H1 (cell line): ENCODE results near the gene CEBPA. TPM values are rescaled to one million over a fixed set of nuclear protein-coding genes. Genes with fewer than 3 reads are reported as not detected.

Experiments
- CTCF ChIA-PET: fragments of 300-600 bp; sonication (Branson Sonifier 250); formaldehyde crosslinking; loops from one replicate; lab custom pipeline; 2021; ENCODE audit not compliant: partially characterized antibody; lab: Charles Lee
- POLR2A ChIA-PET: fragments of 300-600 bp; sonication (Branson Sonifier 250); formaldehyde crosslinking; loops from one replicate; lab custom pipeline; 2021; ENCODE audit warnings: inconsistent platforms; ENCODE audit not compliant: partially characterized antibody; lab: Charles Lee
- DNase-seq, 2 experiments: peaks; one replicate each; pipeline versions ENCODE4 v3.0.0 to v3.0.0-alpha.2; 2010 to 2022; ENCODE audit warnings: low spot score in 2 of 2, low read depth in 1 of 2, mixed read lengths in 1 of 2
- FAIRE-seq: peaks from 2 replicates; lab custom pipeline; 2011; peaks lifted over from hg19 to GRCh38; lab: Jason Lieb, UNC
- H2AFZ ChIP-seq: 2 replicates; pipeline ENCODE4 v1.8.1; 2012; ENCODE audit warnings: low read length, inconsistent platforms
- H2AK5ac ChIP-seq: 2 replicates; pipeline ENCODE4 v1.6.1; 2013; ENCODE audit warnings: low read depth, low read length
- H2BK120ac ChIP-seq: replicated peaks from 2 replicates; pipeline ENCODE3; 2013; ENCODE audit warnings: low read depth, low read length, inconsistent platforms
- H2BK12ac ChIP-seq: 2 replicates; pipeline ENCODE4 v1.6.1; 2013; ENCODE audit warnings: low read depth, low read length
- H2BK15ac ChIP-seq: 2 replicates; pipeline ENCODE4 v1.6.1; 2013; ENCODE audit warnings: low read length
- H2BK20ac ChIP-seq: 2 replicates; pipeline ENCODE4 v1.6.1; 2013; ENCODE audit warnings: low read length
- H2BK5ac ChIP-seq: 2 replicates; pipeline ENCODE4 v1.6.1; 2013; ENCODE audit warnings: low read depth, low read length
- H3K14ac ChIP-seq: 2 replicates; pipeline ENCODE4 v1.6.1; 2013; ENCODE audit warnings: inconsistent platforms; ENCODE audit not compliant: insufficient read length
- H3K18ac ChIP-seq: 2 replicates; pipeline ENCODE4 v1.6.1; 2013; ENCODE audit warnings: low read length; ENCODE audit errors: extremely low read depth
- H3K23ac ChIP-seq: 2 replicates; pipeline ENCODE4 v1.6.1; 2013; ENCODE audit warnings: inconsistent platforms; ENCODE audit not compliant: insufficient read length
- H3K23me2 ChIP-seq: 2 replicates; pipeline ENCODE4 v1.6.1; 2013; ENCODE audit warnings: low read depth, low read length
- H3K27ac ChIP-seq: 2 replicates; pipeline ENCODE4 v1.6.1; 2011; ENCODE audit warnings: low read depth, low read length, inconsistent platforms
- H3K27me3 ChIP-seq, 4 experiments: replicated peaks in 1 of 4; 1 replicate in 1 of 4; 2 replicates in 3 of 4; pipeline versions ENCODE4 v1.6.1 to v1.8.1; 2011 to 2013; ENCODE audit warnings: low read length in 3 of 4, mild to moderate bottlenecking in 3 of 4, inconsistent platforms in 2 of 4, mixed read lengths in 2 of 4, moderate library complexity in 1 of 4; ENCODE audit not compliant: control insufficient read depth in 3 of 4, insufficient read depth in 3 of 4; ENCODE audit errors: extremely low read depth in 1 of 4
- H3K36me3 ChIP-seq, 4 experiments: 2 replicates each; pipeline versions ENCODE4 v1.6.1 to v1.8.1; 2011 to 2013; ENCODE audit warnings: mild to moderate bottlenecking in 4 of 4, low read length in 3 of 4, moderate library complexity in 2 of 4, control low read depth in 1 of 4, inconsistent platforms in 1 of 4; ENCODE audit not compliant: insufficient read depth in 4 of 4, control insufficient read depth in 2 of 4
- H3K4ac ChIP-seq: replicated peaks from 2 replicates; pipeline ENCODE3; 2013; ENCODE audit warnings: low read length, low read depth, mixed read lengths, inconsistent platforms; ENCODE audit not compliant: insufficient read length
- H3K4me1 ChIP-seq, 4 experiments: replicated peaks in 1 of 4; 1 replicate in 1 of 4; 2 replicates in 3 of 4; pipeline versions ENCODE4 v1.6.1 to v1.8.1; 2011 to 2013; ENCODE audit warnings: low read length in 3 of 4, inconsistent platforms in 2 of 4, mixed read lengths in 1 of 4; ENCODE audit not compliant: insufficient read depth in 4 of 4, control insufficient read depth in 3 of 4
- H3K4me2 ChIP-seq, 2 experiments: 2 replicates each; pipeline versions ENCODE4 v1.6.1 to v1.8.1; 2011 to 2013; ENCODE audit warnings: low read depth in 2 of 2, low read length in 2 of 2, control low read depth in 1 of 2, inconsistent platforms in 1 of 2, mild to moderate bottlenecking in 1 of 2; ENCODE audit not compliant: insufficient read depth in 1 of 2
- H3K4me3 ChIP-seq, 4 experiments: fragments of 200-600, 300-600 bp in 1 of 4; sonication (generic), shearing (Covaris generic), sonication (Bioruptor Twin) in 1 of 4; 2 replicates each; pipeline versions ENCODE4 v1.5.1 to v1.8.1; 2011 to 2016; ENCODE audit warnings: low read length in 4 of 4, low read depth in 3 of 4, control low read depth in 2 of 4, inconsistent platforms in 2 of 4, mild to moderate bottlenecking in 2 of 4, mixed read lengths in 1 of 4, moderate library complexity in 1 of 4; ENCODE audit not compliant: insufficient read depth in 2 of 4; ENCODE audit errors: extremely low read depth in 1 of 4
- H3K56ac ChIP-seq: replicated peaks from 2 replicates; pipeline ENCODE3; 2013; ENCODE audit warnings: low read depth, mild to moderate bottlenecking, mixed read lengths, low read length, inconsistent platforms; ENCODE audit not compliant: insufficient read length
- H3K79me1 ChIP-seq: 2 replicates; pipeline ENCODE4 v1.6.1; 2013; ENCODE audit warnings: low read depth, low read length, control low read depth
- H3K79me2 ChIP-seq, 2 experiments: 2 replicates each; pipeline versions ENCODE4 v1.6.1 to v1.8.1; 2012 to 2013; ENCODE audit warnings: low read length in 2 of 2, mild to moderate bottlenecking in 2 of 2, inconsistent platforms in 1 of 2; ENCODE audit not compliant: insufficient read depth in 2 of 2, control insufficient read depth in 1 of 2
- H3K9ac ChIP-seq, 4 experiments: replicated peaks in 1 of 4; 1 replicate in 1 of 4; 2 replicates in 3 of 4; pipeline versions ENCODE4 v1.6.1 to v1.8.1; 2011 to 2013; ENCODE audit warnings: low read depth in 3 of 4, low read length in 3 of 4, control low read depth in 2 of 4, mild to moderate bottlenecking in 2 of 4, moderate library complexity in 2 of 4, inconsistent platforms in 1 of 4; ENCODE audit errors: extremely low read depth in 1 of 4
- H3K9me3 ChIP-seq, 2 experiments: 2 replicates each; pipeline versions ENCODE4 v1.6.1 to v1.8.1; 2012 to 2013; ENCODE audit warnings: mild to moderate bottlenecking in 2 of 2, moderate library complexity in 2 of 2, control low read depth in 1 of 2, inconsistent platforms in 1 of 2, low read depth in 1 of 2, low read length in 1 of 2, mixed read lengths in 1 of 2; ENCODE audit not compliant: insufficient read depth in 2 of 2
- H4K20me1 ChIP-seq, 2 experiments: replicated peaks in 1 of 2; 2 replicates each; pipeline versions ENCODE3 to v1.8.1; 2011 to 2013; ENCODE audit warnings: inconsistent platforms in 2 of 2, low read length in 2 of 2, mild to moderate bottlenecking in 1 of 2; ENCODE audit not compliant: insufficient read depth in 2 of 2, control insufficient read depth in 1 of 2
- H4K5ac ChIP-seq: 2 replicates; pipeline ENCODE4 v1.6.1; 2013; ENCODE audit warnings: low read length, low read depth, mixed read lengths, inconsistent platforms; ENCODE audit not compliant: insufficient read length
- H4K8ac ChIP-seq: 2 replicates; pipeline ENCODE4 v1.8.0; 2013; ENCODE audit warnings: mild to moderate bottlenecking, moderate library complexity, low read length, inconsistent platforms; ENCODE audit not compliant: insufficient read depth; ENCODE audit errors: extremely low read depth
- H4K91ac ChIP-seq: replicated peaks from 2 replicates; pipeline ENCODE3; 2013; ENCODE audit warnings: low read length, mixed read lengths, inconsistent platforms; ENCODE audit not compliant: insufficient read length
- CHD2 ChIP-seq: IDR thresholded peaks from 2 replicates; pipeline ENCODE4 v1.6.1; 2012; ENCODE audit warnings: low read length, improper control_type of control experiment
- EZH2 ChIP-seq: fragments of 200-600 bp; sonication (generic); IDR thresholded peaks from 2 replicates; pipeline ENCODE4 v1.7.1; 2012; ENCODE audit warnings: low read depth, mild to moderate bottlenecking, moderate library complexity, low read length, inconsistent platforms; ENCODE audit not compliant: severe bottlenecking
- HDAC2 ChIP-seq, 2 experiments: fragments of 300-600 bp in 1 of 2; sonication (generic) in 1 of 2; IDR thresholded peaks; 2 replicates each; pipeline ENCODE4 v1.6.1; 2011 to 2012; ENCODE audit warnings: low read depth in 2 of 2, low read length in 2 of 2, mild to moderate bottlenecking in 2 of 2, moderate library complexity in 2 of 2, borderline replicate concordance in 1 of 2, inconsistent platforms in 1 of 2
- KDM1A ChIP-seq: fragments of 200-600, 300-600 bp; sonication (generic); IDR thresholded peaks from 2 replicates; pipeline ENCODE4 v1.7.1; 2016; ENCODE audit warnings: mild to moderate bottlenecking, low read length, borderline replicate concordance
- KDM4A ChIP-seq: IDR thresholded peaks from one replicate; pipeline ENCODE4 v1.7.1; 2012; ENCODE audit warnings: low read depth, mild to moderate bottlenecking, moderate library complexity, low read length, inconsistent platforms; ENCODE audit not compliant: severe bottlenecking
- PHF8 ChIP-seq: fragments of 200-600 bp; sonication (generic); conservative IDR thresholded peaks from 2 replicates; pipeline ENCODE4 v1.7.1; 2012; ENCODE audit warnings: low read depth, mild to moderate bottlenecking, inconsistent platforms, low read length, moderate library complexity
- SUZ12 ChIP-seq: fragments of 200-600 bp; sonication (generic); IDR thresholded peaks from 2 replicates; pipeline ENCODE4 v1.6.1; 2012; ENCODE audit warnings: mild to moderate bottlenecking, inconsistent platforms, low read length, moderate library complexity, mixed read lengths
- YY1 ChIP-seq: IDR thresholded peaks from 2 replicates; pipeline ENCODE4 v1.6.1; 2011; ENCODE audit warnings: low read depth, mild to moderate bottlenecking, low read length
- WGBS, 2 experiments: shearing (Covaris generic) in 1 of 2; methylation state at CpG; one replicate each; pipeline versions ENCODE4 v1.1.6 to v1.1.7; 2013 to 2015; ENCODE audit warnings: low lambda C conversion rate in 2 of 2, mixed read lengths in 2 of 2, inconsistent platforms in 1 of 2, low coverage in 1 of 2, missing lambda C conversion rate in 1 of 2; ENCODE audit not compliant: insufficient replicate concordance in 2 of 2, insufficient coverage in 1 of 2, insufficient read length in 1 of 2; ENCODE audit errors: extremely low coverage in 1 of 2, missing lambda C conversion rate in 1 of 2; 5-methylcytosine and 5-hydroxymethylcytosine counted together
- polyA plus RNA-seq, 7 experiments: library from polyadenylated mRNA; depleted of rRNA in 3 of 7; stranded (reverse) in 5 of 7; unstranded in 2 of 7; fragments of >200 nt in 5 of 7; fragments of 200-250 nt in 2 of 7; gene quantifications; 1 replicate in 5 of 7; 2 replicates in 1 of 7; 4 replicates in 1 of 7; pipeline versions ENCODE4 v1.2.1 to v1.2.3, GENCODE V29; 2011 to 2013; ENCODE audit warnings: missing spikeins in 2 of 7, mixed read lengths in 2 of 7
- total RNA-seq: library from RNA; stranded (reverse); fragmentation: NEBNext Ultra II Directional; extraction: Animal tissue kit (Norgen Biotek cat#: 25700); gene quantifications from 2 replicates; pipeline ENCODE4 v1.2.1, GENCODE V29; 2021
- TF ChIP-seq, protein P1 (sequence below): IDR thresholded peaks from 2 replicates; pipeline ENCODE4 v1.6.1; 2011; ENCODE audit warnings: low read length, improper control_type of control experiment

CEBPA gene
- total and polyA plus RNA-seq, 2 of the 8 experiments (the other 6 are each of a cell fraction or from before 2014, with no cell fraction given): 2.0 to 2.7 TPM

DNA sequence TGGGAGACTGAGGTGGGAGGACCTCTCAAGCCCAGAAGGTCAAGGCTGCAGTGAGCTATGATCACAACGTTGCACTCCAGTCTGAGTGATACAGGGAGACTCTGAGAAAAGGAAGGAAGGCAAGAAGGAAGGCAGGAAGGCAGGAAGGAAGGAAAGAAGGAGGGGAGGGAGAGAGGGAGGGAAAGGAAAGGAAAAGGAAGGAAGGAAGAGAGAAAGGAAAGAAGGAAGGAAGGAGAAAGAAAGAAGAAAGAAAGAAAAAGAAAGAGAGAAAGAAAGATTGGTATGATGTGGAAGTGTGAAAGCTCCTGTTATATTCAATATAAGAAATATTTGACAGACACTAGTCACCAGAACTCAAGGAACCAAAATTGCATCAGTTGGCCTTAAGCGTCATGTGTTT lies 38.7 kb upstream of the CEBPA start:
- CTCF ChIA-PET: interaction anchor here (1.8 kb wide), 1 partner anchor 105 kb away, joined by 7 read pairs; no protein-coding TSS in a partner anchor
- H2BK12ac ChIP-seq: no peak overlapping the region
- no peaks in the 10 kb centered on the region; a peak in 1 of 7 replicates for H3K4me1 ChIP-seq

More for the DNA sequence above, 38.7 kb upstream of the CEBPA start:
- H2BK15ac ChIP-seq: no peak overlapping the region
- no peak overlapping the region for H4K5ac ChIP-seq
- no peak overlapping the region for H4K91ac ChIP-seq
- H2AFZ ChIP-seq: no peak overlapping the region
- no peak overlapping the region for H3K4ac ChIP-seq
- POLR2A ChIA-PET: no interaction called here
- no peaks in the 10 kb centered on the region for H3K36me3 ChIP-seq
- H2AK5ac ChIP-seq: no peak overlapping the region
- no peak overlapping the region for H3K27ac ChIP-seq
- H2BK120ac ChIP-seq: no peak overlapping the region
- WGBS, 2 experiments: 72% methylated on average over 2 of the region's 2 CpGs; no CpG with 5 or more reads in 1 of the 2 experiments
- H3K14ac ChIP-seq: no peak overlapping the region
- no peaks in the 10 kb centered on the region; the same call in 1 of the 2 replicates for H3K23me2 ChIP-seq
- no peaks in the 10 kb centered on the region for H3K9me3 ChIP-seq
- no peak overlapping the region for H2BK5ac ChIP-seq
- H3K79me1 ChIP-seq: no peaks in the 10 kb centered on the region
- H3K9ac ChIP-seq: no peak overlapping the region
- no peaks in the 10 kb centered on the region for H4K20me1 ChIP-seq
- no peak overlapping the region for H4K8ac ChIP-seq
- no peak overlapping the region for H3K23ac ChIP-seq
- FAIRE-seq (no peak), DNase-seq (no peak)
- no peaks in the 10 kb centered on the region for H3K79me2 ChIP-seq
- no peak overlapping the region for H2BK20ac ChIP-seq
- H3K4me3 ChIP-seq: no peak overlapping the region
- TF ChIP-seq CHD2: no peak
- TF ChIP-seq YY1: no peak
- TF ChIP-seq KDM1A: no peak
- no peak for TF ChIP-seq EZH2
- no peak for TF ChIP-seq HDAC2 (IDR thresholded peaks at IDR 0.05; ENCODE audit: borderline replicate concordance in 1 of 2, low read depth in 2 of 2, low read length in 2 of 2)
- no peak for TF ChIP-seq PHF8
- TF ChIP-seq, protein P1, sequence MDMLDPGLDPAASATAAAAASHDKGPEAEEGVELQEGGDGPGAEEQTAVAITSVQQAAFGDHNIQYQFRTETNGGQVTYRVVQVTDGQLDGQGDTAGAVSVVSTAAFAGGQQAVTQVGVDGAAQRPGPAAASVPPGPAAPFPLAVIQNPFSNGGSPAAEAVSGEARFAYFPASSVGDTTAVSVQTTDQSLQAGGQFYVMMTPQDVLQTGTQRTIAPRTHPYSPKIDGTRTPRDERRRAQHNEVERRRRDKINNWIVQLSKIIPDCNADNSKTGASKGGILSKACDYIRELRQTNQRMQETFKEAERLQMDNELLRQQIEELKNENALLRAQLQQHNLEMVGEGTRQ: no peak
- TF ChIP-seq KDM4A: no peak
- TF ChIP-seq SUZ12: no peak
- H3K18ac ChIP-seq: no peak overlapping the region
- H3K27me3 ChIP-seq: 0 out of 7 replicates have a peak, but pooled peaks cover 0 to 3% (median 0%) of the 10 kb centered on the region in 4 experiments
- no peak overlapping the region for H3K4me2 ChIP-seq
- no peak overlapping the region for H3K56ac ChIP-seq
